GM21526 (cell line): ENCODE measurements around the gene SPATA22.
"Not testable (repeated sequence)": the region's sequence is repeated elsewhere in the genome, so short reads cannot be mapped to it uniquely, and the experiment has no call there.

ENCODE experiments used
- ATAC-seq: cut with Tn5 transposase; IDR thresholded peaks from one replicate; pipeline ENCODE4 v1.9.1; 2021; ENCODE audit warnings: moderate library complexity; ENCODE audit not compliant: unreplicated experiment, low FRiP score

The SPATA22 gene

GRCh38 chr17:3475251-3475685 is 3.6 kb upstream of the SPATA22 start:
- no peak for ATAC-seq

GRCh38 chr17:3474212-3474611 is 2.6 kb upstream of the SPATA22 start:
- no peak for ATAC-seq

DNA sequence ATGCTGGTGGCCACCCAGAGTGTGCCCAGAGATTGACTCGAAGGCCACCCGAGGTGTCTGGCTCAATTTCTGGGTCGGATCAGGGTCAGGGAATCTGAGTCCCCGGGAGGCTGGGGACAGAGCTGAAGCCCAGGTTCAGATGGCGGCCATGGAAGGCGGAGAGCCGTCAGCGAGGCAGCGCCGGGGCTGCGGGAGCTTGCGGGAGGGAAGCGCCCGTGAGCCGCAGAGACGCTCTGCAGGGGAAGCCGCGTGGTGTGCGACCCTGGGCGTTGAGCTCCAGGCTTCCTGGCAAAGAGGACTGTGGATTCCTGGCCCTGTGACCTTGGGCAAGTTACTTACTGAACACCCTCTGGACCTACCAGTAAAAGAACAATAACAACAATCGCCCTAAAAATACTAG is 518 bp upstream of the SPATA22 start:
- no peak for ATAC-seq

DNA sequence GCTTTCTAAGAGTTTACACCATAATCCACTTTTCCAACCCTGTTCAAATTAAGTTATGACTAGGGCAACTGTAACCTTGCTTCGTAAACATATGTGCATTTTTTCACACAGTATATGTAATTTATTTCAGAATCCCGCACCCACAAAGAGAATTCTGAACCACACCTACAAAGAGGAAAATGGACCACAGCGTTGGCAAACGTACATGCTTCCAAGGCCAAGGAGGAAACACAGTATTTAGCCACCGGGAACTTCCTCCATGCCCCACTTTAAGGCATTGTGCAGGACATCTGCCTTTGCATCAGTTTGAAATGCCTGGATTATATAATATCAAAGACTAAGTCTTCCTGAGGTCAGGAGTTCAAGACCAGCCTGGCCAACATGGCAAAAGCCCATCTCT is 2.1 kb downstream of the SPATA22 start:
- ATAC-seq = no peak

GRCh38 chr17:3466355-3466754 is 5.3 kb downstream of the SPATA22 start:
- not testable (repeated sequence) for ATAC-seq

DNA sequence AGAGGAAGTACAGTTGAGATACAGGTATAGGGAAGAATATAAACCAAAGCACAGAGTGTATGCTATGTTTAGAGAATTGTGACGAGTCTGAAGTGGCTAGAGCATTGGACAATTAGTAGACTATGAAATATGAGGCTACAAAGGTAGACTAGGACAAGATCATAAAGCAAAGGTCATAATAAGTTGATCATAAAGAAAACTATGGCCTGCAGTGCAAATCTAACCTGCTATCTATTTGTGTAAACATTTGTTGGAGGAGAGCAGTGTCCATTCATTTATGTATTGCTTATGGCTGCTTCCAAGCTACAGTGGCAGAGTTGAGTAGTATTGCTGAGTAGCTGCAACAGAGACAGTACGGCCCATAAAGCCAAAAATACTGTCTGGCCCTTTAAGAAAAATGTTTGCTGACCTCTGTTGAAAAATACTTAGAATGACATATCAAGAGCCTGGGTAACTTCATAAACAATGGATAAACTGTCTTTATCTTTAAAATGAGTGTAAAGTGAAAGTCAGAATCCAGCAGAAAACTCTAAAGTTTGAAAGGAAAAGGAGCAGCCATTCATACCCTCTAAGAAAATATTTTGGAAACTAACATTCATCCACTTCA is 23.5 kb downstream of the SPATA22 start:
- ATAC-seq = no peak

GRCh38 chr17:3447625-3448024 is 24.0 kb downstream of the SPATA22 start:
- ATAC-seq = no peak

DNA sequence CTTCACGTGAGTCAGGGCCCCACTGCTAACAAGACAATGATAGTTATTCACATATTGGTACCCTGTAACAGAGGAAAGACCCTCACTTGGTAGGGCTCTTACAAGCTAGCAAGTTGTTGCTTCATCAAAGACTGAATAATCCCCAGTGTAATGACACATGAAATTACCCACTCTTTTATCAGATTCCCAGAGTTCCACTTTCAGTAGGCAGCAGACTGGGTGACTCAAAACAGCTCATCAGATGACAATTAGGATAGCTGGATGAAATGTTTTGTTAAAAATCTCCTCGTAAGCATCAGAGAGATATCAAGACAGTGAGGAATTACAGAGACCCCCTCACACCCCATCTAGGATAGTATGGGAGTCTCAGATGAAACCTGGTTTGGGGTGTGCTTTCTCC is 31.2 kb downstream of the SPATA22 start:
- no peak for ATAC-seq

DNA sequence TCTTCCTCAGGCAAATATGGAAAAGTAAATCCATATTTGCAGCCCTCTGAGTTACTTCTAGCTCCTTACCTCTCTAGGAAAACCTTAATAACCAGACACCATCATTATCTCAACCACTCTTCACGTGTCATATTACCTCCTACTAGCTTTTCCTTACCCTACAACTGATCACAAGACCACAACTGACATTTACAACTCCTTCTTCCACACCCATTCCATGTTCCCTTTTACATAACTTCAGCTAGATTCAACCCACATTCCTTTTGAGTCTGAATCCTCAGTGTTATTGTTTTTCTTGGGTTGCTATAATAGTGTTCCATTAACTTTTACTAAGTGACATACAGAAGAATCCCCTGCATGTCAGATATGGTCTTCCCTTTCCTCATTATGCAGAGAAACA is 33.3 kb downstream of the SPATA22 start:
- ATAC-seq = no peak

DNA sequence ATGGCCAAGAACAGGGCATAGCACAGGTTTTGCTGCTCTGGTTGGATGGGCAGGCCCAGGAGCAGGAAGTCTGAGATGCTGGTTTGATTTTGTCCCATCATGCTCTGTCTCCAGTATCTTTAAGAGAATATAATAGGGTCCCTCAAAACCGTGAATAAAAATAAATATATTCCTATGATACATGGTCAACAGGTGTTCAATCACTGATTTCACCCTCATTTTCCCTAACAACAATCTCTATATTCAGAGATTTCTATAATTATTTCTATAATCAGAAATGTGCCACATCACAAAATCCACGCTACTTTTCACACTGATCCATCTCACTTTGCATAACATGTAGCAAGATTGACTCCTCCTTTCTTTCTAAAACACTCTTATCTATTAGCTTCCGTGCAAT is 37.9 kb downstream of the SPATA22 start, which contains the start of gene OR1E2:
Gene OR1E2, minus strand, starts transcription at position 101 of the 400 bp plus-strand sequence. Its CDS starts 0 bp downstream, at position 101.
- no peak for ATAC-seq

GRCh38 chr17:3433215-3433614 is 38.4 kb downstream of the SPATA22 start:
- not testable (repeated sequence) for ATAC-seq

DNA sequence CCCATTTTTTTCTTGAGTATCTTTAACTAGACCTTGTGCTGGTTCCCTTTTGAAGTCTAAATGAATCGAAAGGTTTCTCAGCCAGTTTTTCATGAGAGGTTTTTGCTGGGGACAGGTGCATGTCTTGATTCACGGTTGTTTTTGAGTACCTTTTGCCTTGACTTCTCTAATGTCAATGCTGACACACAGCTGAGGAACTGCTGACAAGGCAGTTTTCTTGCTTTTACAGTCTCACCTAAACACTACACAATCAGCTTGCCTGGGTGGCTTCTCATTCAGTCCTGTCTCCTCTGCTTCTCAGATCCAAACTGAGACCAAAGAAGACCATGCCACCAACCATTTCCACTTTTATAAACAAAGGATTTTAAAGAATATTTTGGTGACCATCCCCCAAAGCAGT is 53.4 kb downstream of the SPATA22 start:
- ATAC-seq = no peak

DNA sequence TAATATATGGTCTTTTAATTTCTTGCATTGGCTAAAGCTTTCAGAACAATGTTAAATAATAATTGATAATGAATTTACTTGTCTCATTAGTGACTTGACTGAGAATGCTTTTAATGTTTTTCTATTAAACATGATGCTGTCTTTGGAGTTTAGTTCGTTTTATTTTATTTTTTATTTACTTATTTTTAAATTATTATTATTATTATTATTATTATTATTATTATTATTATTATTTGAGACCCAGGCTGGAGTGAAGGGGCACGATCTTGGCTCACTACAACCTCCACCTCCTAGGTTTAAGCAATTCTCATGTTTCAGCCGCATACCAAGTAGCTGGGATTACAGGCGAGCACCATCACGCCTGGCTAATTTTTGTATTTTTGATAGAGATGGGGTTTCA is 56.0 kb downstream of the SPATA22 start:
- no peak for ATAC-seq

- not testable (repeated sequence) for ATAC-seq
These were observed 59.4 kb downstream of the SPATA22 start for GRCh38 chr17:3412216-3412615.

DNA sequence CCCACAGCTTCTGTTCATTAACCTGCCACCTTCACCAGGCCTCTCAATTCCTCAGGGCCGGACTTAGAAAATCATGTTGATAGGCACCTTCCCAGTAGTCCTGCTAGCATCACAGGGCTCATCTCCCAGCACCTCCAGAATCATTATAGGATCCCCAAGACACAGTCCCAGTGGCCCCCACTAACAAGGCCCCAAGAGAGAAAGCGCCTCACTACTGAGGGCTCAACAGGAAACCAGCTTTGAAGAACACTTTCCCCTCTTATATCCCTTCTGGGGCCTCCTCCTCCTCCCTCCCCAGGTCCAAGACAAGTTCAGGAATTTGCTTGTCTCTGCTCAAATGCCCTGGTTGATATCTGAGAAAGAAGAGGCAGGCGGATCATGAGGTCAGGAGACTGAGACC is 60.5 kb downstream of the SPATA22 start, which contains the start of gene OR3A3:
Gene OR3A3, plus strand, starts transcription at position 301 of the 400 bp plus-strand sequence.
- no peak for ATAC-seq

- not testable (repeated sequence) for ATAC-seq
These were observed 67.8 kb downstream of the SPATA22 start for GRCh38 chr17:3403856-3404255.

DNA sequence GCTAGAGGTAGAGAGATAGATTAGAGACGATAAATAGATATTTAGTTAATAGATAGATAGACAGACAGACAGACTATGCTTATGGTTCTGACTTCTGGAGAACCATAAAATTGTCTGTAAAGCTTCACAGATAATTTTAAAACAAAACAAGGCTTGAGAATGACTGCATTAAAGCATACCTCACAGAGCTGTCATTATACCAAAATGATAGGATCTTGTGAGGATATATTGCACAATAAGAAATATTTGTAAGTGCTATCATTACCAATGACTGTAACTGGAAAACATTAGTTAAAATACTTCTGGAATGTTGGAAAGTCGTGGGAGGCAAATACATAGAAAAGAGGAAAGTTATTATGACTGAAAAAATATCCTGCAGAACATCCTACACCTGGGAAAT is 69.8 kb downstream of the SPATA22 start:
- ATAC-seq = no peak

DNA sequence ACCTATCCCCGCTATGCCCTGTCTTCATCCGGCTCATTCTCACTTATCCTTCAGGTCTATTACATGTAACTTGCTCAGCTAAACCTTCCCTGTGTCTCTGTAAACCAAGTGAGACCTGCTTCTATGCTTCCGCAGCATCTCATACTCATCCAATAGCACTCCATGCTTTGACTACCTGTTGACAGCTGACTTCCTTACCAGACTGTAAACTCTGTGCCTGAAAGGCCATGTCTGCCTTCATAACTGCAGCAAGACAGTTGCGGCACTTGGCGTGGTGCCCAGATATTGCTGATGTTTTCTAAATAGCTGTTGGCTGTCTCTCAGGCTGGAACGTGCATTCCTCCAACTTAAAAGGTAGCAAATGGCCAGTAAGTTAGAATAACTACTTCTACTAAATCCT is 71.6 kb downstream of the SPATA22 start:
- ATAC-seq = no peak

- no peak for ATAC-seq
These were observed 73.3 kb downstream of the SPATA22 start, which contains the start of gene OR1E1 for GRCh38 chr17:3398310-3398709. Gene OR1E1, minus strand, starts transcription at chr17:3398410. Its CDS starts 0 bp downstream, at chr17:3398410.

- ATAC-seq = not testable (repeated sequence)
These were observed 73.8 kb downstream of the SPATA22 start for GRCh38 chr17:3397801-3398200.
